ENCODE measurements around the gene ZC3H12C.

- TF ChIP-seq POLR2A (IDR thresholded peaks at IDR 0.05) (no peak), CTCF (IDR thresholded peaks at IDR 0.05) (no peak)
Observed at GRCh38 chr11:110124605-110125004, 31.4 kb downstream of the ZC3H12C start.
